ENCODE data around the gene TRIM3.

Gene TRIM3

GRCh38 chr11:6401464-6401863, 72.3 kb downstream of the TRIM3 start:
- DNase-seq (ENCODE audit: low read depth) = no peak

- no peak for DNase-seq (ENCODE audit: low read depth)
Observed at GRCh38 chr11:6400431-6401345, 73.1 kb downstream of the TRIM3 start.
